ENCODE measurements around the gene CD58.

Gene CD58

DNA sequence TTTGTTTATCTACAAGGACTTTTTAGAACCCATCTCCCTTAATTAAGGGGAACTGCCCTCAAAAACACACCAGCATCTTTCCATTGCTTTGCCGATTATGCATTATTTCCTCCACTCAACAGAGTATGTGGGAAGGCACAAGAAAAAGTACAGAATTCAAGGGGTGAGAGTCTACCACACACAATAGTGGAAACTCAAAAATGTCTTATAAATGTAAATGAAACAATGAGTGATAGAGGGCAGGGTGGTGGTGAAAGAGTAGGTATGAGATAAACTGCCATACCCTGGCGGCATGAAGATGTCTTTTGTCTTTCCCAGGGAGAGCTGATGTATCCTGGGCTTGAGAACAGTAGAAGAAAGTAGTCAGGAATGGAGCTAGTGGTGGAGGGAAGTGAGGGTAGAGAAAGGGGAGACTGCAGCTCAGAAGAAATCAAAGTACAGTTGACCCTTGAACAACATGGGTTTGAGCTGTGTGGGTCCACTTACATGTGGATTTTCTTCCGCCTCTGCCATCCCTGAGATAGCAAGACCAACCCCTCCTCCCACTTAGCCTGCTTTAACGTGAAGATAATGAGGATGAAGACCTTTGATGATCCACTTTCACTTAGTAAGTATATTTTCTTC is 24.4 kb downstream of the CD58 start:
- H3K27ac ChIP-seq = no peak overlapping the region
- TF ChIP-seq, protein P1, sequence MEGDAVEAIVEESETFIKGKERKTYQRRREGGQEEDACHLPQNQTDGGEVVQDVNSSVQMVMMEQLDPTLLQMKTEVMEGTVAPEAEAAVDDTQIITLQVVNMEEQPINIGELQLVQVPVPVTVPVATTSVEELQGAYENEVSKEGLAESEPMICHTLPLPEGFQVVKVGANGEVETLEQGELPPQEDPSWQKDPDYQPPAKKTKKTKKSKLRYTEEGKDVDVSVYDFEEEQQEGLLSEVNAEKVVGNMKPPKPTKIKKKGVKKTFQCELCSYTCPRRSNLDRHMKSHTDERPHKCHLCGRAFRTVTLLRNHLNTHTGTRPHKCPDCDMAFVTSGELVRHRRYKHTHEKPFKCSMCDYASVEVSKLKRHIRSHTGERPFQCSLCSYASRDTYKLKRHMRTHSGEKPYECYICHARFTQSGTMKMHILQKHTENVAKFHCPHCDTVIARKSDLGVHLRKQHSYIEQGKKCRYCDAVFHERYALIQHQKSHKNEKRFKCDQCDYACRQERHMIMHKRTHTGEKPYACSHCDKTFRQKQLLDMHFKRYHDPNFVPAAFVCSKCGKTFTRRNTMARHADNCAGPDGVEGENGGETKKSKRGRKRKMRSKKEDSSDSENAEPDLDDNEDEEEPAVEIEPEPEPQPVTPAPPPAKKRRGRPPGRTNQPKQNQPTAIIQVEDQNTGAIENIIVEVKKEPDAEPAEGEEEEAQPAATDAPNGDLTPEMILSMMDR (conservative IDR thresholded peaks at IDR 0.05) = no peak

DNA sequence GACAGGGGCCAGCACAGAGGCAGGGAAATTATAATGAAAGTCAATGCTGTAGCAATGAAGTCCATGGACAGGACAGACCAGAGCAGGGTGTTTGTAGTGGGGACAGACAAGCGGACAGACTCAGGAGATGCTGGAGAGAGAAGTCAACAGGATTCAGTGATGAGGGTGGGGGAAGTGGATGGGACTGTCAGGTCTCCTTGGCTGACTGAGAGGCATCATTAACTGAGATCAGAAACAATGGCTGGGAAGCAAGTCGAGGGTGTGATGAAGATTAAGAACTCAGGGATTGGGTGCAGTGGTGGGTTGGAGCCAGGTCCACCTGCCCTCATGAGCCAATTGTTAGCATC is 25.5 kb downstream of the CD58 start:
- TF ChIP-seq, protein P1 (conservative IDR thresholded peaks at IDR 0.05) = no peak
- no peak overlapping the region for H3K27ac ChIP-seq

DNA sequence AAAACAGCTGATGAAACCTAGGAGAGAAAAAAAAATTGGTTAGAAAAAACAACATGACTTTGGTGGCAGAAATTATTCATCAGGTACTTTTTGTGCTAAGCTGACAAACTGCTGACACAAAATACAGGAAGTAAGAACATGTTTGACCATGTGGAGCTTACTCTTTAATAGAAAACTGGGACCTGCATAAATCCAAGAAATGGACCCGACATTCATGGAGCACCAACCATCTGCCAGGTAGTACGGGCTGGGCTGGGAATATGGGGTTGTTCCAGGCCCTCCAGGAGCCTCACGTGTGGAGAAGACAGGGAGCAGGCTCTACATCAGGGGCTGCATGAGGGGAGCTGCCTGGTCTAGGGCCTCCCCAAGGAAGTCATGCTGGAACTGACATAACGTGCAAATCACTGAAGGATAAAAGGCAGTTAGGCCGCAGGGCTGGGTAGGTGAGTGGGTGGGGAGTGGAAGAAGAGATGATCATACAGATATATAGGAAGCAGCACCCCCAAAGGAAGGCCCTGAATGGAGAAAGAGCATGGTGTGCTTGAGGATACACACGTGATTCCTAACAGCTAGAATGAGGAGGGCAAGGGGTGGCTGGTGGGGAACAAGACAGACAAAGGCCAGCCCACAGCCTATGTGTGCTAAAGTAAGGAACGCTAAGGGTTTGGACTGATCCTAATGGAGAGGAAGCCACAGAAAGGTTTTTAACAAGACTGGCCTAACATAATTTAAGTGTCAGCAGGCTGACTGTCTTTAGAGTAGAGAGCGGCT is 26.1 kb downstream of the CD58 start:
- TF ChIP-seq, protein P1 (conservative IDR thresholded peaks at IDR 0.05) = no peak
- no peak overlapping the region for H3K27ac ChIP-seq

DNA sequence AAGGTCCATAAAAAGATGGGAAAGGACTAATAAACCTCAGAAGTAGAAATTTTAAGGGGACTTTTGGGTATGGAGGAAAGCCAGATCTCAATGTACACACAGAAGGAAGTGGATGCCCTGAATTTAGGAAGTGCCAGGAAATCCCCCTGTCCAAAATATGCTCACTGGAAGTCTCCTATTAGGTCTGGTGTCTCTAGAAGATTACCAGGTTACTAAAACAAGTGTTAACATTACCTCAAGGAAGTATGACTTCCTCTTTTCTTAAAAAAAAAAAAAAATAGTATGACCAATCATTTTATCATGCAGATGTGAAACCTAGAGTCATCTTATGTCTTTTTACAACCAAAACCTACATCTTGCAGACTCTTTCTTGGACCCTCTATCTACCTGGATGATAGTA is 30.7 kb downstream of the CD58 start:
- TF ChIP-seq, protein P1 (conservative IDR thresholded peaks at IDR 0.05) = no peak
- H3K27ac ChIP-seq = no peak overlapping the region

DNA sequence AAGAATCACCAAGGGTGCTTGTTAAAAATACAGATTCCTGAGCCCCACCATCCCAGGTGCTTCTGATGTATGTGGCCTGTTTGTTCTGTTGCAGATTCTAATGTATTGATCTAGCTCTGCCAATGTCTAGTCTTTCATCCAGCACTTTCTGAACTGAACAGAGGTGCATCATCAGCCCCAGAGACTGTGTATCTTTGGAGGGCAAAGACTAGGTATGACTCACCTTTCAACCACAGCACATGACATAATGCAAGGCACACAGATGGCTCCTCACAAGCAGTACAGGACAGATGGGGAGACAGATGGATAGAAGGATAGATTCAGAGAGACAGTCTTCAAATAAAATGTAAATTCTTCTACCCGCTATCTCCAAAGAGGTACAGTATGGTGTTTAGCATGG is 32.3 kb downstream of the CD58 start:
- H3K27ac ChIP-seq = no peak overlapping the region
- TF ChIP-seq, protein P1 (conservative IDR thresholded peaks at IDR 0.05) = no peak

DNA sequence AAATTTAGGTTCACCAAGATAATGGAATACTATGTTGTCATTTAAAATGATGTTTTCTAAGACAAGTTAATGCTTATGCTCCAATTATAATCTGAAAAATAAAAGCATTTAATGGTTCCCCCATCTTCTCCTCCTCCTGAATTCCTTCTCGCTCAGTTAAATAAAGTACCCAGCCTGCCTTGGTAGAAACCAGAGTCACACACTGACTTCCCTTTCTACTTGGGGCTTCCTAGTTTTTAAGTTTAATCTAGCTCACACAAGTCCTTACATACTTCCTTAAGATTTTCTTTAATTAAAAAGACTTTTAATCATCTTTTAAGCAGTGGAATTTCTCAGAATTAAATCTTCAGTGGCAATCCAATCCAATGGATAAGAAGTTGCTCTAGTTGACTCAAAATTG is 32.9 kb downstream of the CD58 start:
- no peak overlapping the region for H3K27ac ChIP-seq
- TF ChIP-seq, protein P1 (conservative IDR thresholded peaks at IDR 0.05) = no peak

DNA sequence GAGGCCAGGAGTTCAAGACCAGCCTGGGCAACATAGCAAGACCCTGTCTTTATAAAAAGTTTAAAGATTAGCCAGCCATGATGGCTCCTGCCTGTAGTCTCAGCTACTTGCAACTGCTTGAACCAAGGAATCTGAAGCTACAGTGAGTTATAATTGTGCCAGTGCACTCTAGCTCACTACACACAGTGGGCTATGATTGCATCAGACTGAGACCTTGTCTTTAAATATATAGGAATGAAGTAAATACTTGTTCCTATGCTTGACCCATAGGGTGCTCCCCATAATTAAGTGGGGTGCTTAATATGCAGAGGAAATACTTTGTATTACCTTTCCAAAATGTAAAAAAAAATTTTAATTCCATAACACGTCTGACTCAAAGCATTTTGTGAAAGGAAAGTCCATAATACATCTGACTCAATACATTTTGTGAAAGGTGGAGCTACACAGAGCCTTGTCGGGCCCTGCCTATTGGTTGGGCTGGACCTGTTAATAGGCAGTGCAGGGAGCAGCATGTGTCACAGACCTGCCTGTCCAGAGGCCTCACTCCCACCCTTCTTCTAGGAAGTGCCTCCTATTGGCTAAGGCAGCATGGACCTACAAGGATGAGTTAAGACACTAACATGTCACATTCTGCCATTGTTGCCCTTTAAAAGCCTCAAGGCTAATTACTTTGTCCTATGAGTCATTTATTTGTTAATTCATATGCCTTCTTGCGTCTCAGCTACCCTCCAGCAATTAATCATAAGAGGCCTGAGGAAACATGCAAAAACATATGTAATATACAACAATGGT is 33.6 kb downstream of the CD58 start:
- TF ChIP-seq, protein P1 (conservative IDR thresholded peaks at IDR 0.05) = no peak
- H3K27ac ChIP-seq = no peak overlapping the region
